ENCODE results near the gene RDH12.
"Not testable (repeated sequence)": the region's sequence is repeated elsewhere in the genome, so short reads cannot be mapped to it uniquely, and the experiment has no call there.

RDH12 gene

GRCh38 chr14:67704484-67705089, 2.9 kb downstream of the RDH12 start:
- H3K4me3 ChIP-seq (ENCODE audit: low read depth, low read length): no peak overlapping the region
- TF ChIP-seq CTCF (conservative IDR thresholded peaks at IDR 0.05; ENCODE audit: low read depth, low read length): peak; percentile 76
- DNase-seq (ENCODE audit: low read depth): peak; percentile 75

- H3K4me3 ChIP-seq (ENCODE audit: low read depth, low read length): no peak overlapping the region
- no peak for TF ChIP-seq CTCF (conservative IDR thresholded peaks at IDR 0.05; ENCODE audit: low read depth, low read length)
- no peak for DNase-seq (ENCODE audit: low read depth)
Observed at GRCh38 chr14:67705211-67705610, 3.5 kb downstream of the RDH12 start.

GRCh38 chr14:67709346-67709745, 7.7 kb downstream of the RDH12 start:
- DNase-seq (ENCODE audit: low read depth); H3K4me3 ChIP-seq (ENCODE audit: low read depth, low read length): not testable (repeated sequence)

- DNase-seq (ENCODE audit: low read depth); H3K4me3 ChIP-seq (ENCODE audit: low read depth, low read length): not testable (repeated sequence)
Observed at GRCh38 chr14:67709796-67710195, 8.1 kb downstream of the RDH12 start.

- DNase-seq (ENCODE audit: low read depth): no peak
- no peak for TF ChIP-seq CTCF (conservative IDR thresholded peaks at IDR 0.05; ENCODE audit: low read depth, low read length)
- no peak overlapping the region for H3K4me3 ChIP-seq (ENCODE audit: low read depth, low read length)
Observed at GRCh38 chr14:67710209-67710608, 8.5 kb downstream of the RDH12 start.

- H3K4me3 ChIP-seq (ENCODE audit: low read depth, low read length): no peak overlapping the region
- no peak for DNase-seq (ENCODE audit: low read depth)
- TF ChIP-seq CTCF (conservative IDR thresholded peaks at IDR 0.05; ENCODE audit: low read depth, low read length): no peak
Observed at GRCh38 chr14:67717048-67717447, 15.4 kb downstream of the RDH12 start.

- DNase-seq (ENCODE audit: low read depth): no peak
- no peak overlapping the region for H3K4me3 ChIP-seq (ENCODE audit: low read depth, low read length)
- no peak for TF ChIP-seq CTCF (conservative IDR thresholded peaks at IDR 0.05; ENCODE audit: low read depth, low read length)
Observed at GRCh38 chr14:67718265-67718664, 16.6 kb downstream of the RDH12 start.

GRCh38 chr14:67719385-67719784, 17.7 kb downstream of the RDH12 start:
- H3K4me3 ChIP-seq (ENCODE audit: low read depth, low read length); DNase-seq (ENCODE audit: low read depth): not testable (repeated sequence)

GRCh38 chr14:67719866-67720265, 18.2 kb downstream of the RDH12 start:
- no peak for TF ChIP-seq CTCF (conservative IDR thresholded peaks at IDR 0.05; ENCODE audit: low read depth, low read length)
- no peak for DNase-seq (ENCODE audit: low read depth)
- no peak overlapping the region for H3K4me3 ChIP-seq (ENCODE audit: low read depth, low read length)
